ENCODE measurements around the gene SRSF7.

The SRSF7 gene

GRCh38 chr2:38709567-38710194 is 41.5 kb downstream of the SRSF7 start:
- no peak for TF ChIP-seq CTCF (IDR thresholded peaks at IDR 0.05)

- no peak for TF ChIP-seq CTCF (IDR thresholded peaks at IDR 0.05)
These were observed 42.1 kb downstream of the SRSF7 start for GRCh38 chr2:38708900-38709566.

- TF ChIP-seq CTCF (IDR thresholded peaks at IDR 0.05): no peak
These were observed 44.3 kb downstream of the SRSF7 start for GRCh38 chr2:38706846-38707345.

GRCh38 chr2:38704664-38705063 is 46.5 kb downstream of the SRSF7 start:
- TF ChIP-seq CTCF (IDR thresholded peaks at IDR 0.05): no peak

- no peak for TF ChIP-seq CTCF (IDR thresholded peaks at IDR 0.05)
These were observed 48.7 kb downstream of the SRSF7 start for GRCh38 chr2:38702413-38702812.

GRCh38 chr2:38701542-38701941 is 49.6 kb downstream of the SRSF7 start:
- no peak for TF ChIP-seq CTCF (IDR thresholded peaks at IDR 0.05)

GRCh38 chr2:38700881-38701458 is 50.2 kb downstream of the SRSF7 start:
- no peak for TF ChIP-seq CTCF (IDR thresholded peaks at IDR 0.05)
